Measurements from ENCODE around the gene SMC1B. TPM values are rescaled to one million over a fixed set of nuclear protein-coding genes. Genes with fewer than 3 reads are reported as not detected.

Gene SMC1B
- total and polyA plus RNA-seq, 9 of the 15 experiments (the other 6 are each of a cell fraction or from before 2014, with no cell fraction given), result 0.03 TPM; not detected in 8

GRCh38 chr22:45426387-45426786 lies 13.0 kb upstream of the SMC1B start:
- in situ Hi-C loops (cut with MboI) (no loop called here), intact Hi-C loops (cut with micrococcal nuclease) (no loop called here)
- FAIRE-seq (no peak), DNase-seq (ENCODE audit: extremely low read depth in 1 of 4, low spot score in 3 of 4) (no peak), ATAC-seq (no peak)
- H3K36me3 ChIP-seq (ENCODE audit: control insufficient read depth, insufficient read depth, low read length), result no peaks in the 10 kb centered on the region
- TF ChIP-seq HNRNPH1 (optimal IDR thresholded peaks at IDR 0.05; ENCODE audit: low read depth, low read length) (no peak), TFE3 (CRISPR knock-in tag; IDR thresholded peaks at IDR 0.05) (no peak), ZNF280A (IDR thresholded peaks at IDR 0.05; ENCODE audit: low read depth, partially characterized antibody) (no peak), ZNF140 (CRISPR knock-in tag; IDR thresholded peaks at IDR 0.05) (no peak), MBD2 (IDR thresholded peaks at IDR 0.05; ENCODE audit: borderline replicate concordance, low read depth) (no peak), SAFB2 (IDR thresholded peaks at IDR 0.05; ENCODE audit: borderline replicate concordance, low read depth, low read length, severe bottlenecking) (no peak), NR2C1 (IDR thresholded peaks at IDR 0.05) (no peak), NR2C1 (tag; IDR thresholded peaks at IDR 0.05) (no peak), MYBL2 (IDR thresholded peaks at IDR 0.05; ENCODE audit: low read depth) (no peak), MYBL2 (CRISPR knock-in tag; IDR thresholded peaks at IDR 0.05; ENCODE audit: borderline replicate concordance) (no peak)
- no TSS peak for BruUV-seq (replicated peaks)
- CTCF ChIA-PET (ENCODE audit: low intra/inter-chr PET ratio), result no interaction called here
- H4K20me1 ChIP-seq (replicated peaks; ENCODE audit: control insufficient read depth, insufficient read depth, low read length), result no peaks in the 10 kb centered on the region
- peaks cover 8 to 60% of the 10 kb centered on the region in 2 experiments; a peak in 4 of 5 replicates for H3K27me3 ChIP-seq (ENCODE audit: control insufficient read depth in 2 of 2, insufficient read depth in 2 of 2, low read length in 2 of 2)
- no peak overlapping the region for H3K4me3 ChIP-seq
- H3K4me2 ChIP-seq (ENCODE audit: insufficient read depth, low read length), result no peak overlapping the region
- POLR2A ChIA-PET, result no interaction called here
- H2AFZ ChIP-seq (ENCODE audit: low read depth, low read length), result no peak overlapping the region
- no peaks in the 10 kb centered on the region for H3K9me1 ChIP-seq (ENCODE audit: control insufficient read depth, insufficient read depth, low read length)
- WGBS (ENCODE audit: insufficient coverage, low coverage, missing lambda C conversion rate), result 0% methylated on average over 1 of the region's 9 CpGs
- H3K79me2 ChIP-seq (ENCODE audit: control insufficient read depth, insufficient read depth, low read length), result no peaks in the 10 kb centered on the region
- no peak overlapping the region for H3K9ac ChIP-seq (ENCODE audit: insufficient read depth in 1 of 2, low read depth in 2 of 2, low read length in 2 of 2)
- H3K4me1 ChIP-seq (replicated peaks in 1 of 2; ENCODE audit: control insufficient read depth in 2 of 2, insufficient read depth in 2 of 2, low read length in 2 of 2), result no peaks in the 10 kb centered on the region
- H3K9me3 ChIP-seq (replicated peaks; ENCODE audit: control insufficient read depth, insufficient read depth, low read depth, low read length), result no peaks in the 10 kb centered on the region
- no peak overlapping the region for H3K27ac ChIP-seq (ENCODE audit: extremely low read depth, low read depth, low read length)

All from K562 (cell line).